Non-pigmented ciliary epithelial cell (primary cell): ENCODE measurements around the gene LCN15.
"Not testable (repeated sequence)": the region's sequence is repeated elsewhere in the genome, so short reads cannot be mapped to it uniquely, and the experiment has no call there.

Source experiments
- DNase-seq: peaks from one replicate; pipeline ENCODE4 v3.0.0-alpha.2; 2010; ENCODE audit warnings: low read depth

LCN15 gene

DNA sequence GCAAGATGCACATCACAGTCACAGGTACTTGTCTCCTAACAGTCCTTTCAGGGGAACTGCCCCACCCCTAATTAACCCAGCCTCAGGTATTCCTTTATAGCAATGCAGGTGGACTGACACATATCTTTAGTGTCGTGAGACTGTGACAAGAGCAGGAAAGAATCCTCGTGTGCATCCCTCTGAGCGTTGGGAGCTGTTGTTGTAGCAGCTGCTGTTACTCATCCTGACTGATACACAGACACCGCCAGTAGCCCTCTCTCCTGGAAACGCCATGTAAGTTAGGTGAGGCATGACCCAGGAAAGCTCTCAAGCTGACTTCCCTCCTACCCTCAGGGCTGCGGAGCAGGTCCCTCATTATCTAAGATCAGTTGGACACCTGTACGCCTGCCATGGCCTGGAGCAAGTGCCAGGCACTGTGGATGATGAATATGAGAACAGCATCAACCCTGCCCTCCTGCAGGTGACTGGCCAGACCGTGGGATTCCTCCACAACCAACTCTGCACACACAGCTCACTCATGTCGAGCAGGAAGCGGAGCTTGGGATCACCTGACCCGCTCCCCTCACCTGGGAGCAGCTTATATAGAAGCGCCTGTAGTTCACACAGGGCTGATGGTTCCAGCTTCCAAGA lies 10.2 kb upstream of the LCN15 start:
- no peak for DNase-seq

- DNase-seq, result no peak
Measured at GRCh38 chr9:136773386-136774044, 9.2 kb upstream of the LCN15 start.

- DNase-seq, result no peak
Measured at GRCh38 chr9:136771907-136772415, 7.6 kb upstream of the LCN15 start.

DNA sequence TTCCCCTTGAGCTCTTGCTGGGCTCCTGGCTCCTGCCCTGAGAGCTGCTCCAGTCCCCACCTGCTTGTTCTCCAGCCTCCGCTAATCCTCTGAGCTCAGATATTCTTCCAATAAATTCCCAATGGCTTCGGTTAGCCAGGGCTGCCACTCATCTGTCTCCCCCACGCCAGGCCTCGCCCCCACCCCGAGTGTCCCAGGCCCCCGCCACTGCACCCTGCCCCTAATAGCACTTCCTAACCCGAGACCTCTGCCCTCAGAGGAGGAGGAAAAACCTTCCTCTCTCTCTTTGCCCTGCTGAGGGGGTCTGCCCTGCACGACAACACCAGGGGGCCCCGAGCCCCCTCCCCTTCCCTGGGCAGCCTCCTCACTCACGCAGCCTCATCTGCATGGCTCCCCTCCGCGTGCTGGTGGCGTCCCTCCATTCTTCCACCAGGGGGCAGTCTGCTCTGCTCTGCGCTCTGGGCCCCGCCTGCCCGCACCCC lies 5.4 kb upstream of the LCN15 start:
- no peak for DNase-seq

DNA sequence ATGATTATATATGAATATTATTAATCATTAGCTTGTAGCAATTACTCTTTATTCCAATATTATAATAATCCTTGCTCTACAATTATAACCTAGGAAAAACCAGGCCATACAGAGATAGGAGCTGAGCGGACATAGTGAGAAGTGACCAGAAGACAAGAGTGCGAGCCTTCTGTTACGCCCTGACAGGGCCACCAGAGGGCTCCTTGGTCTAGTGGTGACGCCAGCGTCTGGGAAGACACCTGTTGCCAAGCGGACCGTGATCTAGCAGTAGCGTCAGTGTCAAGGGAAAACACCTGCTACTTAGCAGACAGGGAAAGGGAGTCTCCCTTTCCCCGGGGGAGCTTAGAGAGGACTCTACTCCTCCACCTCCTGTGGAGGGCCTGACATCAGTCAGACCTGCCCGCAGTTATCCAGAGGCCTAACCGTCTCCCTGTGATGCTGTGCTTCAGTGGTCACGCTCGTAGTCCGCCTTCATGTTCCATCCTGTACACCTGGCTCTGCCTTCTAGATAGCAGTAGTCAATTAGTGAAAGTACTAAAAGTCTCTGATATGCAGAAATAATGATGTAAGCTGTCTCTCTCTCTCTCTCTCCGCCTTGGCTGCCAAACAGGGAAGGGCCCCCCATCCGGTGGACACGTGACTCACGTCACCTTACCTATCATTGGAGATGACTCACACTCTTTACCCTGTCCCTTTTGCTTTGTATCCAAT lies 2.2 kb upstream of the LCN15 start:
- not testable (repeated sequence) for DNase-seq

DNA sequence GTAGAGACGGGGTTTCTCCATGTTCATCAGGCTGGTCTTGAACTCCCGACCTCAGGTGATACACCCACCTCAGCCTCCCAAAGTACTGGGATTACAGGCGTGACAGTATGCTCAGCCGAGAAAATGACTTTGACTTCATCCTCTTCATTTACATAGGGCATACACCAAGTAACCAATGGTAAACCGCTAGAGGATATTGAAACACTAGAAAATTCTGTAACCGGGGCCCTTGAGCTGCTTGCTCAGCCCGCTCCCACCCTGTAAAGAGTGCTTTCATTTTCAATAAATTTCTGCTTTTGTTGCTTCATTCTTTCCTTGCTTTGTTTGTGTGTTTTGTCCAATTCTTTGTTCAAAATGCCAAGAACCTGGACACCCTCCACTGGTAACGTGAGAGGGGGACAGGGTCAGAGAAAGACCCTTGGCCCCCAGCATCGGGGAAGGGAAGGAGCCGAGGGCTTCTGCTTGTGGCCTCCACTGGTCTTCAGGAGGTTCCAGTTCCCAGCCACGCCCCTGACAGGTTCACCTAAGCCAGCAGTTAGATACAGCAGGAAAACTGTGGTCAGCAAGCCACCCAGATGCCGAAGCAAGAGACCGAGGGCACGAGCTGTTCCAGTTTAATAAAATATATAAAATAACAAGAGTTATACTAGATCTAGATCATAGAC lies 1.6 kb upstream of the LCN15 start:
- DNase-seq, result not testable (repeated sequence)

DNA sequence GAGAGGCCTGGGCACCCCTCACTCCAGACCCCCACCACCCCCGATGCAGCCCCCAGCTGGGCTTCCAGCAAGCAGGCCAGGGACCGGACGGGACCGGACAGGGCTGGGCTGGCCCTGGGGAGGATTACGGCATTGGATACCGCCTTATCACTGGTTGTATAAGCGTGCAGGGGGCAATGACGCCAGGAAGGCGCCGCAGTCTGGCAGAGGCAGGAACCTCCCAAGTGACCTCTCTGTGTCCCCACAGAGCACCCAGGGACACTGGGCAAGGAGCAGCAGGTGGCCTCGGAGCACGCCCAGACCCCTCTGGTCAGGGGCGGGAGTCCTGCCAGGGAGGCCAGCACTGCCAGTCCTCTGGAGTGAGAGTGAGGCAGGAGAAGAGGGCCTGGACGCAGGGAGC lies 723 bp upstream of the LCN15 start:
- DNase-seq, result no peak

DNA sequence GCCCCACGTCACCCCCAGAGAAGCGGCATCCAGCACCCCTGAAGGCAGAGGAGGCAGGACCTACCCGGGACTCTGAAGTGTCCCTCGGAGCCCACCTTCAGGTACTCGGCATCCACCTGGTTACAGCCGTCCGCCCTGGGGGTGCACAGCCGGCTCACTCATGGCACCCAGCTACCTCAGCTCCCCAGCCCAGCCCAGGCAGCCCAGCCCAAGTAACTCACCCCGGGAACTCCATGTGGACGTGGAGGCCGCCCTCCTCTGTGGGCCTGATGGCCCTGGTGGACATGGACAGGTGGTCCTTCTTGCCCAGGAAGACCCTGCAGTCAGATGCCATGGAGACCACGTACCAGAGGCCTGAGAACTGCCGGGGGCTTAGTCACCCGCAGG lies 676 bp downstream of the LCN15 start:
- no peak for DNase-seq

DNA sequence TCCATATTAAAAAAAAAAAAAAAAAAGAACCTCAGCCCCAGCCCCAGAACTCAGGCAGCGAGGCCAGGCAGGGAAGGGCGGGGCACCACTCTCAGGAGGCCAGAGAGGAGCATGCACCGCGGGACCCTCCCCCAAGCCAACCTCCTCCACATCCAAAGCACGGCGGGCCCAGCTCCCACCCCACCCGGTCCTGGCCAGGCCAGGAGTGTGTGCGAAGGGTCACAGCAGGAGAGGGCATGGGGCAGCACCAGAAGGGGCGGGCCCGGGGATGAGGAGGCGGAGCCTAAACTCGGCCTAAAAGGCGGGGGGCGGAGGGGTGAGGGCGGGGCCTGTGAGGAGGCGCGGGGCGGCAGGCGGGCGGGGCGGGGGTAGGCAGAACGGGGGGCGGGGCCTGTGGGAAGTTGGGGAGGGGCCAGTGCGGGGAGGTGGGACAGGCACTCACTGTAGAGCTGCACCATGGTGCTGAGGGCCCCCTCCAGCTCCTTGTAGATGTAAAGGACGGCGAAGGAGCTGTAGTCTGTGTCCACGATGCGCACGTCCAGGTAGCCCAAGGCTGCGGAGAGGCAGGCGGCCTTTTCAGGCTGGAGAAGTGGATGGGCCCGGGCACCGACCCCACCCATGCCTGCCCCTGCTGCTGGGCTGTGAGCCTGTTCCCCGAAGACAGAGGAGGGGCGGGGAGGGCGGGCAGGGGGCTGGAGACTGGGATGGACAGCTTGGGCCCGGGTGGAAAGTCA lies 1.2 kb downstream of the LCN15 start:
- DNase-seq, result no peak

GRCh38 chr9:136762221-136762691 lies 2.1 kb downstream of the LCN15 start:
- no peak for DNase-seq

DNA sequence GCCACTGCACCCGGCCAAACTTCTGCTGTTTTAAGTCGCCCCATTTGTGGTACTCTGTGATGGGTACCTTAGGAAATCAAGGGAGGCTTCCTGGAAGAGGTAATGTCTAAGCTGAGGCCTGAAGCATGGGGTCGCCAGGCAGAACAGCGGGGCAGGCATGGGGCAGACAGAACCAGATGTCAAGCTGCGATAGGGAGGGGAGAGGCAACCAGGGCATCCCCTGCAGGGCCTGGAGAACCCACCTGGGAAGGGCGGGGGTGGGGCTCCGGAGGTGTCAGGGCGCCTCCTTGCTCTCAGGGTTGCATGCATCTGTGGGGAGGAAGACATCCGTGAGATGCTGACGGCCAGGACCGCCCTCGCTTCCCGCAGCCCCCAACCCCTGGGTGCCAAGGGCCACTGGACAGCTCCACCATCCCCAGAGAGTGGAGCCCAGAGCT lies 2.8 kb downstream of the LCN15 start:
- no peak for DNase-seq

GRCh38 chr9:136760834-136761544 lies 3.3 kb downstream of the LCN15 start:
- DNase-seq, result not testable (repeated sequence)

GRCh38 chr9:136760424-136760823 lies 3.9 kb downstream of the LCN15 start:
- DNase-seq, result no peak

DNA sequence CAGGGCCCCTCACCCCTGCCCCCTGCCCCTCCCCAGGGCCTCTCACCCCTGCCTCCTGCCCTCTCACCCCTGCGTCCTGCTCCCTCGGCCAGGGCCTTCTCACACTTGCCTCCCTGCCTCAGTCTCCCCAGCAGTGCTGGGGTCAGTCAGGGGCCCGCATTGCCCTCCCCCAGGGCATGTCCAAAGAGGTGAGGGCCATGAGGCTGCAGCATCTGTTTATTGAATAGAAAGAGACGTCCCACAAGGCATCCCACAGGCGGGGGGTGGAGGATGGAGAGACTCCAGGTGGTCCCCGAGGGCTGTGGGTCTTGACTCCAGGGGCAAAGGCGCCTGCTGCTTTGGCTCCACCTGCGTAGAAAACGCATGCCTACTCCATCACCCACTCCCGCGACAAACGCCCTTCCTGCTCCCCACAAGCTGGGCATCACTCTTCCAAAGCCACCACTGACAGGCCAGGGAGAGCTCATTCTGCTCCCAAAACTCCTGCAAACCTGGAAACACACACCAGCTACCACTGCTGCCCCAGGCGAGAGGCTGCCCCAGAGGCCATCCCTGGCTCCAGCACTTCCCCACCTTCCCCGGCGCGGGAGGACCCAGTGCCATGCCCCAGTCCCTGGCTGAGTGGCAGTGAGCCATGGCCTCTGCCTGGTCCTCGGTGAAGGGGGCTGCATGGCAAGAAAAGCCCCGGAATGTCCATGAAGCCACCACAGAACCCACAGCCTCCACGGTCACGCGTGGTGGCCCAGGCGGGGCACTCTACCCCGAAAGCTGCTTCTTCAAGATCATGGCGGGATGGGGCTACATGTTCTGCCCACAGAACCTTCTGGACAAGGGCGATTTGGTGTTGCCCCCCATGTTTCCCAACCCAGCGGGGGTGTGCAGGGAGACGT lies 4.6 kb downstream of the LCN15 start:
- no peak for DNase-seq

DNA sequence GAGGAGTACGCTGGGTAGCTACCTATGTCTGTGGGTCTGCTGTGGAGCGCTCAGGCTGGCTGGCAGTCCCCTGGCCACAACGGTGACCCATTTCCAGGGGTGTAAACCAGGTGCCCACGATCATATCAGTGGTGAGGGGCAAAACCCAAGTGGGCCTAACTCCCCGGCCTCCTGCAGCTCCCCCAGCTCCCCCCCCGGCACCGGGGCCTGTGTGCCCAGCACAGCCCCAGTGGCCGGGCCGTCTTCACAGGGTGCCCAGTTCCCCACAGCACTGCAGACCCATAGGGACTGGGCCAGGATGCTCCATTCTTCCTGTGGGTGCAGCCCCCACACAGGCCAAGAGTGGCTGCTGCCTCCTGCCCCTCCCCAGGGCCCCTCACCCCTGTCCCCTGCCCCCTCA lies 5.3 kb downstream of the LCN15 start:
- DNase-seq, result no peak

GRCh38 chr9:136757751-136758140 lies 6.6 kb downstream of the LCN15 start:
- no peak for DNase-seq

DNA sequence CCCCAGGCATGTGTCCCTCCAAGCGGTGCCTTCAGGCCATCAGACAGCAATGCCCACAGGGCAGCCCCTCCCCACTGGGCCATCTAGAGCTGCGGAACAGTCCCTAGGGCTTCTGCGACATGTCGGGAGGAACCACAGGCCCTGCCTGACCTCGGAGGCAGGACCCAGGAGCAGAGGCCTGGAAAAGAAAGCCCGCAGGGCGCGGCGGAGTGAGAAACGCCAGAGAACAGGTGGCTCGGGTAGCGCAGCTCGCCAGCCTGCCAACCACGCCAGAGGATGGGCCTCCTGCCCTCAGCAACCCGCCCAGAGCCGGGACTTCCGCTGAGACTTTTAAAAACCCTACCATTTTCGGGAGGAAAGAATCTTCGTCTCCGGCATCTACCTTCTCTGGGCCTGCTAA lies 7.0 kb downstream of the LCN15 start:
- DNase-seq, result no peak

DNA sequence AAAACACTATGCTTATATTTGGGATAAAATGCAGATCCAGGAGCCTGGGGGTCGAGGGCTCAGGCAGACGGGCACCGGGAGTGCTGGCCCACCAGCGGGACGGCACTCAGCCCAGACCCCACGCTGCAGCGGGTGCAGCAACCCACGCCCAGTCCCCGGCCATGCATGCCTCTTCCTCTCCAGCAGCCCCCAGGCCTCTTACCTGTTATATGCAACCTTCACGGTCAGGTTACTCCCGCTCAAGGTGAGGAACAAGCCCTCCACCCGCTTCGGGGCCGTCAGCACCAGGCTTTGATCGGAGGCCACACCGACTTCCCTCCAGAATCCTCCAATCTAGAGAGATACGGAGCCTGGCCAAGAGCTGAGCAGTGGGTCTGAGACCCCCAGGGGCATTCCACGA lies 7.5 kb downstream of the LCN15 start:
- no peak for DNase-seq

DNA sequence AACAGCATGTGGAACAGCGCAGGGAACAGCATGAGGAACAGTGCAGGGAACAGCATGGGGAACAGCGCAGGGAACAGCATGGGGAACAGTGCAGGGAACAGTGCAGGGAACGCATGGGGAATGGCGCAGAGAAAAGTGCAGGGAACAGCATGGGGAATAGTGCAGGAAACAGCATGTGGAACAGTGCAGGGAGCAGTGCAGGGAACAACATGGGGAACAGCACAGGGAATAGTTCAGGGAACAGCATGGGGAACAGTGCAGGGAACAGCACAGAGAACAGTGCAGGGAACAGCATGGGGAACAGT lies 8.2 kb downstream of the LCN15 start:
- no peak for DNase-seq
